ENCODE results near the gene TXN.

TXN gene

GRCh38 chr9:110249603-110250002 lies 6.7 kb downstream of the TXN start:
- TF ChIP-seq CTCF (conservative IDR thresholded peaks at IDR 0.05) = no peak
- TF ChIP-seq ZFX (IDR thresholded peaks at IDR 0.05) = no peak
- H3K27ac ChIP-seq = no peak overlapping the region

- no peak for TF ChIP-seq CTCF (conservative IDR thresholded peaks at IDR 0.05)
- TF ChIP-seq ZFX (IDR thresholded peaks at IDR 0.05) = no peak
Measured at GRCh38 chr9:110248361-110248760, 7.9 kb downstream of the TXN start.

GRCh38 chr9:110246214-110246613 lies 10.1 kb downstream of the TXN start:
- no peak overlapping the region for H3K27ac ChIP-seq
- TF ChIP-seq ZFX (IDR thresholded peaks at IDR 0.05) = no peak
- no peak for TF ChIP-seq CTCF (conservative IDR thresholded peaks at IDR 0.05)

More at GRCh38 chr9:110248361-110248760, 7.9 kb downstream of the TXN start:
- no peak overlapping the region for H3K27ac ChIP-seq

GRCh38 chr9:110244616-110245015 lies 11.7 kb downstream of the TXN start:
- TF ChIP-seq CTCF (conservative IDR thresholded peaks at IDR 0.05) (no peak), ZFX (IDR thresholded peaks at IDR 0.05) (no peak)
- no peak overlapping the region for H3K27ac ChIP-seq

- TF ChIP-seq CTCF (conservative IDR thresholded peaks at IDR 0.05) (no peak), ZFX (IDR thresholded peaks at IDR 0.05) (no peak)
- H3K27ac ChIP-seq = no peak overlapping the region
Measured at GRCh38 chr9:110241858-110242321, 14.4 kb downstream of the TXN start.

- no peak overlapping the region for H3K27ac ChIP-seq
- TF ChIP-seq CTCF (conservative IDR thresholded peaks at IDR 0.05) (no peak), ZFX (IDR thresholded peaks at IDR 0.05) (no peak)
Measured at GRCh38 chr9:110241260-110241857, 14.9 kb downstream of the TXN start.

- no peak overlapping the region for H3K27ac ChIP-seq
- no peak for TF ChIP-seq ZFX (IDR thresholded peaks at IDR 0.05)
- no peak for TF ChIP-seq CTCF (conservative IDR thresholded peaks at IDR 0.05)
Measured at GRCh38 chr9:110240198-110240597, 16.1 kb downstream of the TXN start.
